GM18507 (cell line): Measurements from ENCODE around the gene DBP.
A peak's percentile ranks its signal among the peaks of the same experiment; 100 is the strongest.

Source experiments
- DNase-seq: peaks from one replicate; pipeline ENCODE4 v3.0.0; 2011; ENCODE audit warnings: low read depth; ENCODE audit not compliant: insufficient read length; ENCODE audit errors: extremely low spot score
- FAIRE-seq: peaks from 2 replicates; lab custom pipeline; 2011; peaks lifted over from hg19 to GRCh38; lab: Jason Lieb, UNC

The DBP gene

DNA sequence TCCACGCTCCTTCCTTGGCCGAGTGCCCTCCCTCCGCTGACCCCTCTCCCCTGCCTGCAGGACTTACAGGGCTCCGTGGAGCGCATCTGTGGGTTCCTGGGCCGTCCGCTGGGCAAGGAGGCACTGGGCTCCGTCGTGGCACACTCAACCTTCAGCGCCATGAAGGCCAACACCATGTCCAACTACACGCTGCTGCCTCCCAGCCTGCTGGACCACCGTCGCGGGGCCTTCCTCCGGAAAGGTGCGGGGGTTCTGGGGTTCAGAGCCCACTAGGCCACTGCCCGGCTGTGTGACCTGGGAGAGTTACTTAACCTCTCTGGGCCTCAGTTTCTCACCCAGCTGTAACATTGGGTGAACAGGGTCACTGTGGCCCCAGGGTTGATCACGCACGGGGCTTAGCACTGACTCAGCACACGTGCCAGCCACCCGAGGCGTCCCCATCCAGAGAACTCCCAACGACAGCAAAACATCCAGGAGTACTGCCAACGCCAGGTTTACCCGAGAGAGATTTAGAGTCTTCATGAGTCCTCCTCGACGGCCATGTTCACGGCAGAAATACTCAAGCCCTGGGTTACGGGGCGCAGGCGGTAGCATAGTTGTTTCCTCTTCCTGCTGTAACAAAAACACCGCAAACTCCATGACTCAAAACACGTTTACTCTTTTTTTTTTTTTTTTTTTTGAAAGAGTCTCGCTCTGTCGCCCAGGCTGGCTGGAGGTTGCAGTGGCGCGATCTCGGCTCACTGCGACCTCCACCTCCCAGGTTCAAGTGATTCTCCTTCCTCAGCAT is 40.3 kb downstream of the DBP start:
- FAIRE-seq (no peak), DNase-seq (no peak)

- no peak for FAIRE-seq
- no peak for DNase-seq
Measured at GRCh38 chr19:48596237-48596636, 40.9 kb downstream of the DBP start.

GRCh38 chr19:48595833-48596232 is 41.3 kb downstream of the DBP start:
- FAIRE-seq (no peak), DNase-seq (no peak)

DNA sequence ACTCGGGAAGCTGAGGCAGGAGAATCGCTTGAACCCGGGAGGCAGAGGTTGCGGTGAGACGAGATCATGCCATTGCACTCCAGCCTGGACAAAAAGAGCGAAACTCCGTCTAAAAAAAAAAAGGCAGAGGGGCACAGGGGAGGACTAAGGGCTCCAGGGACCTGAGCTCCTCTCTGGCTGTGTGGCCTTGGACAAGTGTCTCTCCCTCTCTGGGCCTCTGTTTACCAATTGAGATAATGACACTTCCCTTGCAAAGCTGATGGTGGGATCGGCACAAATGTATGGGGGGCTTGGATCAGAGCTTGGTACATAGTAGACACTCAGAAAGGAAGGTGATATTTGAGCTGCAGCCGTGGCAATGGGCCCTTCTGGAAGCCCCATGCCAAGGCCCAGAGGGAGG is 42.0 kb downstream of the DBP start:
- FAIRE-seq (no peak), DNase-seq (no peak)

- DNase-seq: no peak
- no peak for FAIRE-seq
Measured at GRCh38 chr19:48591021-48591420, 46.2 kb downstream of the DBP start.

- FAIRE-seq (peak; percentile 84), DNase-seq (peak; percentile 82)
Measured at GRCh38 chr19:48588670-48589401, 48.3 kb downstream of the DBP start.

GRCh38 chr19:48587387-48587786 is 49.8 kb downstream of the DBP start:
- FAIRE-seq (no peak), DNase-seq (no peak)

DNA sequence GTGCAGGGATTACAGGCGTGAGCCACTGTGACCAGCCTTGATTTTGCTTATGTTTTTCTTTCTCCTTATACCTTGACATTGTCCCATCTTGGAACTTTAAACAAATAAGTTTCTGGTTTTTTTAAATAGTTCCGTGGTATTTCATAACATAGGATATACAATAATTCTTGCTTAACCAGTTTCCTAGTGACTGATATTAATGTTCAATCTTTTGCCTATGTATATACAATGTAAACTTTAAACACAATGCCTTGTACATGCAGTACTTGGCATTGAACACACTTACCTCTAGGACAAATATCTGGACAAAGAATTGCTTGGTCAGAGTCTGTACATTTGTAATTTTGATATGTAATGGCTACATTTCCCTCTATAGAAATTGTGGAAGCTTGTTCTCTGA is 55.0 kb downstream of the DBP start:
- FAIRE-seq: no peak
- DNase-seq: no peak
